H1 (cell line): Measurements from ENCODE around the gene LTO1. TPM values are rescaled to one million over a fixed set of nuclear protein-coding genes. Genes with fewer than 3 reads are reported as not detected.

ENCODE experiments used
- BACH1 ChIP-seq: IDR thresholded peaks from 2 replicates; pipeline ENCODE4 v1.6.1; 2012; ENCODE audit warnings: low read length, improper control_type of control experiment
- BCL11A ChIP-seq, 2 experiments: IDR thresholded peaks; one replicate each; pipeline ENCODE4 v1.6.1; 2011; ENCODE audit warnings: low read depth in 2 of 2, low read length in 2 of 2, mild to moderate bottlenecking in 2 of 2
- CBX5 ChIP-seq: fragments of 300-800, 300-1000 bp; sonication (generic); IDR thresholded peaks from 2 replicates; pipeline ENCODE4 v1.7.1; 2016; ENCODE audit warnings: antibody characterized with exemption, low read length, low read depth
- EGR1 ChIP-seq: IDR thresholded peaks from 2 replicates; pipeline ENCODE4 v1.6.1; 2011; ENCODE audit warnings: low read depth, low read length, borderline replicate concordance
- KDM1A ChIP-seq: fragments of 200-600, 300-600 bp; sonication (generic); IDR thresholded peaks from 2 replicates; pipeline ENCODE4 v1.7.1; 2016; ENCODE audit warnings: mild to moderate bottlenecking, low read length, borderline replicate concordance
- MAFK ChIP-seq: IDR thresholded peaks from 2 replicates; pipeline ENCODE4 v1.6.1; 2012; ENCODE audit warnings: low read depth, mild to moderate bottlenecking, improper control_type of control experiment, low read length
- POU5F1 ChIP-seq: IDR thresholded peaks from 2 replicates; pipeline ENCODE4 v1.6.1; 2011; ENCODE audit warnings: low read depth, mild to moderate bottlenecking, low read length, moderate library complexity
- SIX5 ChIP-seq: IDR thresholded peaks from 2 replicates; pipeline ENCODE4 v1.6.1; 2011; ENCODE audit warnings: mild to moderate bottlenecking, low read depth, low read length
- SUZ12 ChIP-seq: fragments of 200-600 bp; sonication (generic); IDR thresholded peaks from 2 replicates; pipeline ENCODE4 v1.6.1; 2012; ENCODE audit warnings: mild to moderate bottlenecking, inconsistent platforms, low read length, moderate library complexity, mixed read lengths
- polyA plus RNA-seq, 7 experiments: library from polyadenylated mRNA; depleted of rRNA in 3 of 7; stranded (reverse) in 5 of 7; unstranded in 2 of 7; fragments of >200 nt in 5 of 7; fragments of 200-250 nt in 2 of 7; gene quantifications; 1 replicate in 5 of 7; 2 replicates in 1 of 7; 4 replicates in 1 of 7; pipeline versions ENCODE4 v1.2.1 to v1.2.3, GENCODE V29; 2011 to 2013; ENCODE audit warnings: missing spikeins in 2 of 7, mixed read lengths in 2 of 7
- total RNA-seq: library from RNA; stranded (reverse); fragmentation: NEBNext Ultra II Directional; extraction: Animal tissue kit (Norgen Biotek cat#: 25700); gene quantifications from 2 replicates; pipeline ENCODE4 v1.2.1, GENCODE V29; 2021

Gene LTO1
- total and polyA plus RNA-seq, 2 of the 8 experiments (the other 6 are each of a cell fraction or from before 2014, with no cell fraction given): 15.4 to 21.3 TPM

- TF ChIP-seq BCL11A (IDR thresholded peaks at IDR 0.05; ENCODE audit: low read depth in 2 of 2, low read length in 2 of 2): no peak
- no peak for TF ChIP-seq POU5F1
- TF ChIP-seq BACH1: no peak
- no peak for TF ChIP-seq KDM1A
- TF ChIP-seq EGR1: no peak
- no peak for TF ChIP-seq SIX5
- no peak for TF ChIP-seq CBX5
- no peak for TF ChIP-seq SUZ12
- no peak for TF ChIP-seq MAFK
Measured at GRCh38 chr11:69655479-69656428, 19.4 kb downstream of the LTO1 start (continued).
